HG02571 (cell line): Measurements from ENCODE around the gene TMEM181.
"Not testable (repeated sequence)": the region's sequence is repeated elsewhere in the genome, so short reads cannot be mapped to it uniquely, and the experiment has no call there.

Source experiments
- ATAC-seq: cut with Tn5 transposase; IDR thresholded peaks from one replicate; pipeline ENCODE4 v1.9.1; 2021; ENCODE audit warnings: mild to moderate bottlenecking, moderate library complexity; ENCODE audit not compliant: unreplicated experiment

TMEM181 gene

GRCh38 chr6:158593670-158594069 lies 33.8 kb downstream of the TMEM181 start:
- no peak for ATAC-seq

- ATAC-seq = no peak
Observed at GRCh38 chr6:158595223-158595622, 35.3 kb downstream of the TMEM181 start.

GRCh38 chr6:158596861-158597260 lies 37.0 kb downstream of the TMEM181 start:
- ATAC-seq = no peak

GRCh38 chr6:158597565-158597964 lies 37.7 kb downstream of the TMEM181 start:
- no peak for ATAC-seq

- no peak for ATAC-seq
Observed at GRCh38 chr6:158599635-158600034, 39.7 kb downstream of the TMEM181 start.

- no peak for ATAC-seq
Observed at GRCh38 chr6:158603261-158604047, 43.6 kb downstream of the TMEM181 start.

- no peak for ATAC-seq
Observed at GRCh38 chr6:158604048-158604406, 44.1 kb downstream of the TMEM181 start.

GRCh38 chr6:158605266-158605878 lies 45.5 kb downstream of the TMEM181 start:
- no peak for ATAC-seq

- ATAC-seq = not testable (repeated sequence)
Observed at GRCh38 chr6:158606011-158606410, 46.1 kb downstream of the TMEM181 start.

- ATAC-seq = no peak
Observed at GRCh38 chr6:158606935-158607334, 47.0 kb downstream of the TMEM181 start.

- ATAC-seq = no peak
Observed at GRCh38 chr6:158607411-158608170, 47.7 kb downstream of the TMEM181 start.

- no peak for ATAC-seq
Observed at GRCh38 chr6:158608221-158608620, 48.3 kb downstream of the TMEM181 start.

- ATAC-seq = no peak
Observed at GRCh38 chr6:158609455-158610155, 49.7 kb downstream of the TMEM181 start.

GRCh38 chr6:158610319-158610968 lies 50.6 kb downstream of the TMEM181 start:
- no peak for ATAC-seq

- ATAC-seq = no peak
Observed at GRCh38 chr6:158611039-158611438, 51.1 kb downstream of the TMEM181 start.

- ATAC-seq = no peak
Observed at GRCh38 chr6:158611541-158612370, 51.9 kb downstream of the TMEM181 start.

- not testable (repeated sequence) for ATAC-seq
Observed at GRCh38 chr6:158614606-158615005, 54.7 kb downstream of the TMEM181 start.

GRCh38 chr6:158618289-158618688 lies 58.4 kb downstream of the TMEM181 start:
- ATAC-seq = not testable (repeated sequence)

- ATAC-seq = no peak
Observed at GRCh38 chr6:158619922-158620801, 60.3 kb downstream of the TMEM181 start.
